Karpas-422 (cell line): ENCODE data around the gene TOR1AIP2. TPM values are rescaled to one million over a fixed set of nuclear protein-coding genes. Genes with fewer than 3 reads are reported as not detected.
"Not testable (repeated sequence)": the region's sequence is repeated elsewhere in the genome, so short reads cannot be mapped to it uniquely, and the experiment has no call there.

Experiments used
- DNase-seq: peaks from one replicate; pipeline ENCODE4 v3.0.0-alpha.2; 2015
- H2AFZ ChIP-seq: fragments of 200-600 bp; sonication (generic); 2 replicates; pipeline ENCODE4 v1.6.1; 2014; ENCODE audit warnings: antibody characterized with exemption, low read length, mixed read lengths
- H3K27ac ChIP-seq: fragments of 200-600 bp; sonication (generic); 2 replicates; pipeline ENCODE4 v1.5.1; 2014; ENCODE audit warnings: mild to moderate bottlenecking, low read length, moderate library complexity
- H3K27me3 ChIP-seq: fragments of 200-600 bp; sonication (generic); 2 replicates; pipeline ENCODE4 v1.6.1; 2014; ENCODE audit warnings: low read length, mixed read lengths
- H3K36me3 ChIP-seq: fragments of 200-600 bp; sonication (generic); 2 replicates; pipeline ENCODE4 v1.6.1; 2014; ENCODE audit warnings: low read length, mixed read lengths; ENCODE audit not compliant: insufficient read depth
- H3K4me1 ChIP-seq: fragments of 200-600 bp; sonication (generic); 2 replicates; pipeline ENCODE4 v1.6.1; 2014; ENCODE audit warnings: mild to moderate bottlenecking, low read length, mixed read lengths
- H3K4me2 ChIP-seq: fragments of 200-600 bp; sonication (generic); 2 replicates; pipeline ENCODE4 v1.6.1; 2014; ENCODE audit warnings: low read length, low read depth, mild to moderate bottlenecking; ENCODE audit not compliant: poor library complexity, severe bottlenecking
- H3K4me3 ChIP-seq: fragments of 200-600 bp; sonication (generic); 2 replicates; pipeline ENCODE4 v1.5.1; 2014; ENCODE audit warnings: mild to moderate bottlenecking, antibody characterized with exemption, low read length, mixed read lengths
- H3K79me2 ChIP-seq: fragments of 200-600 bp; sonication (generic); 2 replicates; pipeline ENCODE4 v1.6.1; 2014; ENCODE audit warnings: mild to moderate bottlenecking, low read length, mixed read lengths
- H3K9ac ChIP-seq: fragments of 200-600 bp; sonication (generic); 2 replicates; pipeline ENCODE4 v1.6.0; 2014; ENCODE audit warnings: low read length
- H3K9me2 ChIP-seq: fragments of 200-600 bp; sonication (generic), shearing (Covaris generic); replicated peaks from 2 replicates; pipeline ENCODE4 v1.6.0; 2014; ENCODE audit warnings: mild to moderate bottlenecking, low read length, moderate library complexity; ENCODE audit not compliant: insufficient read depth
- H3K9me3 ChIP-seq: fragments of 300-700, 200-600 bp; sonication (generic); 2 replicates; pipeline ENCODE4 v1.6.1; 2014; ENCODE audit warnings: low read length, mixed read lengths
- H4K20me1 ChIP-seq: fragments of 200-600 bp; sonication (generic); 2 replicates; pipeline ENCODE4 v1.6.1; 2014; ENCODE audit warnings: mild to moderate bottlenecking, antibody characterized with exemption, low read length, low read depth; ENCODE audit not compliant: insufficient read depth
- total RNA-seq: library from RNA; depleted of rRNA; stranded (reverse); fragments of >200 nt; shearing (Covaris generic); gene quantifications from 2 replicates; pipeline ENCODE4 v1.2.3, GENCODE V29; 2014; ENCODE audit warnings: low replicate concordance

TOR1AIP2 gene
- total RNA-seq, 1 experiment from 2014 or later = 67.3 TPM

- not testable (repeated sequence) for H3K36me3 ChIP-seq, H3K4me1 ChIP-seq, H4K20me1 ChIP-seq, H3K27me3 ChIP-seq, H3K27ac ChIP-seq, DNase-seq, H3K9me3 ChIP-seq, H3K79me2 ChIP-seq, H2AFZ ChIP-seq, H3K4me3 ChIP-seq, H3K9me2 ChIP-seq, H3K4me2 ChIP-seq, H3K9ac ChIP-seq
Measured at GRCh38 chr1:179855831-179856230, 21.8 kb downstream of the TOR1AIP2 start.

- no peak overlapping the region for H2AFZ ChIP-seq
- H3K4me2 ChIP-seq = no peak overlapping the region
- no peaks in the 10 kb centered on the region; the same call in 1 of the 2 replicates for H3K4me1 ChIP-seq
- H3K27me3 ChIP-seq = no peaks in the 10 kb centered on the region
- H3K36me3 ChIP-seq = peaks cover 22% of the 10 kb centered on the region
- H3K27ac ChIP-seq = no peak overlapping the region
- H3K9me2 ChIP-seq = no peaks in the 10 kb centered on the region
- H3K9me3 ChIP-seq = no peaks in the 10 kb centered on the region
- H3K79me2 ChIP-seq = 0 out of 2 replicates have a peak, but pooled peaks cover 4% of the 10 kb centered on the region
- DNase-seq = no peak
- H3K9ac ChIP-seq = no peak overlapping the region
- H3K4me3 ChIP-seq = no peak overlapping the region
- no peaks in the 10 kb centered on the region for H4K20me1 ChIP-seq
Measured at GRCh38 chr1:179853102-179853501, 24.5 kb downstream of the TOR1AIP2 start.

GRCh38 chr1:179848233-179848632 is 29.4 kb downstream of the TOR1AIP2 start:
- H3K27ac ChIP-seq = no peak overlapping the region
- no peaks in the 10 kb centered on the region for H3K79me2 ChIP-seq
- H2AFZ ChIP-seq = no peak overlapping the region
- no peaks in the 10 kb centered on the region for H4K20me1 ChIP-seq
- no peak overlapping the region for H3K4me2 ChIP-seq
- no peaks in the 10 kb centered on the region for H3K27me3 ChIP-seq
- peaks cover 56% of the 10 kb centered on the region for H3K36me3 ChIP-seq
- H3K4me1 ChIP-seq = no peaks in the 10 kb centered on the region; the same call in 1 of the 2 replicates
- H3K9me3 ChIP-seq = no peaks in the 10 kb centered on the region
- H3K4me3 ChIP-seq = no peak overlapping the region
- H3K9me2 ChIP-seq = no peaks in the 10 kb centered on the region
- no peak for DNase-seq
- H3K9ac ChIP-seq = no peak overlapping the region

- no peaks in the 10 kb centered on the region for H4K20me1 ChIP-seq
- no peak overlapping the region for H2AFZ ChIP-seq
- H3K9ac ChIP-seq = no peak overlapping the region
- peaks cover 15% of the 10 kb centered on the region for H3K36me3 ChIP-seq
- DNase-seq = no peak
- no peaks in the 10 kb centered on the region for H3K9me2 ChIP-seq
- H3K4me2 ChIP-seq = no peak overlapping the region
- H3K27me3 ChIP-seq = no peaks in the 10 kb centered on the region
- no peak overlapping the region for H3K27ac ChIP-seq
- H3K9me3 ChIP-seq = no peaks in the 10 kb centered on the region
- 0 out of 2 replicates have a peak, but pooled peaks cover 2% of the 10 kb centered on the region for H3K79me2 ChIP-seq
- H3K4me1 ChIP-seq = no peaks in the 10 kb centered on the region
- H3K4me3 ChIP-seq = no peak overlapping the region
Measured at GRCh38 chr1:179840107-179840506, 37.5 kb downstream of the TOR1AIP2 start.

- H3K27ac ChIP-seq, H3K4me1 ChIP-seq, H3K79me2 ChIP-seq, H3K9me2 ChIP-seq, DNase-seq, H4K20me1 ChIP-seq, H3K4me3 ChIP-seq, H3K9ac ChIP-seq, H3K27me3 ChIP-seq, H2AFZ ChIP-seq, H3K9me3 ChIP-seq, H3K36me3 ChIP-seq, H3K4me2 ChIP-seq: not testable (repeated sequence)
Measured at GRCh38 chr1:179836686-179837445, 40.7 kb downstream of the TOR1AIP2 start.

GRCh38 chr1:179831852-179832699 is 45.5 kb downstream of the TOR1AIP2 start:
- Histone ChIP-seq H3K79me2 (no peaks in the 10 kb centered on the region), H3K4me1 (peaks cover 4% of the 10 kb centered on the region; the same call in 1 of the 2 replicates), H2AFZ (no peak overlapping the region), H3K9ac (no peak overlapping the region), H4K20me1 (no peaks in the 10 kb centered on the region), H3K27me3 (no peaks in the 10 kb centered on the region), H3K9me3 (no peaks in the 10 kb centered on the region), H3K27ac (no peak overlapping the region), H3K4me3 (no peak overlapping the region), H3K36me3 (no peaks in the 10 kb centered on the region), H3K4me2 (no peak overlapping the region), H3K9me2 (no peaks in the 10 kb centered on the region)
- no peak for DNase-seq

- H3K9me3 ChIP-seq = no peaks in the 10 kb centered on the region
- no peak overlapping the region for H3K4me3 ChIP-seq
- H2AFZ ChIP-seq = no peak overlapping the region
- no peaks in the 10 kb centered on the region for H3K36me3 ChIP-seq
- H3K27me3 ChIP-seq = no peaks in the 10 kb centered on the region
- H3K79me2 ChIP-seq = no peaks in the 10 kb centered on the region
- H3K27ac ChIP-seq = no peak overlapping the region
- no peak for DNase-seq
- no peaks in the 10 kb centered on the region for H3K9me2 ChIP-seq
- H3K4me2 ChIP-seq = no peak overlapping the region
- no peaks in the 10 kb centered on the region for H4K20me1 ChIP-seq
- H3K9ac ChIP-seq = no peak overlapping the region
- H3K4me1 ChIP-seq = peaks cover 4% of the 10 kb centered on the region; the same call in 1 of the 2 replicates
Measured at GRCh38 chr1:179831225-179831624, 46.4 kb downstream of the TOR1AIP2 start.

GRCh38 chr1:179828554-179829110 is 49.0 kb downstream of the TOR1AIP2 start:
- Histone ChIP-seq H3K79me2 (no peaks in the 10 kb centered on the region), H4K20me1 (no peaks in the 10 kb centered on the region), H2AFZ (no peak overlapping the region), H3K4me3 (no peak overlapping the region), H3K36me3 (no peaks in the 10 kb centered on the region), H3K9me3 (no peaks in the 10 kb centered on the region), H3K9ac (no peak overlapping the region), H3K4me2 (no peak overlapping the region), H3K27me3 (no peaks in the 10 kb centered on the region), H3K4me1 (no peaks in the 10 kb centered on the region), H3K27ac (no peak overlapping the region), H3K9me2 (no peaks in the 10 kb centered on the region)
- DNase-seq = no peak
